ENCODE data around the gene KAT2A. TPM values are rescaled to one million over a fixed set of nuclear protein-coding genes. Genes with fewer than 3 reads are reported as not detected.

Gene KAT2A
- total RNA-seq, 1 experiment from 2014 or later = 41.2 TPM

DNA sequence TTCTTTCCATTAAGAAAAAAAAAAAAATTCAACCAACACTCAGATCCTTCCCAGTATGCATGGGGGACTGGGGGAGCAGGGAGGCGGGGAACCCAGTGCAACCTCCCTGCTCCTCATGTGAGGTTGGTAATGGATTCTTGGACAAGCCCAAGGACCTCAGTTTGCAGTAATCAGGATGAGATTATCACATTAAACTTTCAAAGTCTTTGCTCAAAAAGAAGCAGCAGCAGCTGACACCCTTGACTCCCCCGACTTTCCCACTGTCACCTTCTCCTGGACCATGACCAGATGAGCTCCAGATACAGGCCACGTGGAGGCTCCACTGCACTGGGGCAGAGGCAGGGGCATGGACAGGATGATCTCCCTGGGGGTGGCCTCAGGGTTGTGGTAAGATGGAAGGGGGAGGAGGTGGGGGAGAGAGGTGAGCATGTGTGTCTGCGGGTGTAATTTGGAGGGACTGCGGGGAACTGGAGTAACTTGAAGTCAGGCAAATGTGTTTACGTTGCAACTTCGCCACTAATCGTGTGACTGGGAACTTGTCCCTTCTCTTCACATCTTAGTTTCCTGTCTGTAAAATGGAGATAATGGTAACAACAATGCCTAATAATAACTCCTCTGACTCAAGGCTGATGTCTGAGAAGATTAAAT is 42.6 kb downstream of the KAT2A start:
- Histone ChIP-seq H3K4me3 (replicated peaks in 1 of 2; ENCODE audit: low read depth in 1 of 2, low read length in 2 of 2) (no peak overlapping the region), H3K4me2 (ENCODE audit: low read length) (no peak overlapping the region), H3K27me3 (ENCODE audit: insufficient read depth, low read length) (no peaks in the 10 kb centered on the region), H3K9ac (ENCODE audit: low read length) (no peak overlapping the region), H4K20me1 (ENCODE audit: insufficient read depth) (no peaks in the 10 kb centered on the region), H2AFZ (ENCODE audit: low read depth, low read length, poor library complexity, severe bottlenecking) (no peak overlapping the region), H3K9me3 (ENCODE audit: control insufficient read depth in 1 of 2, insufficient read depth in 1 of 2, low read depth in 1 of 2, low read length in 2 of 2) (no peaks in the 10 kb centered on the region), H3K4me1 (ENCODE audit: control insufficient read depth in 1 of 2, insufficient read depth in 2 of 2, low read length in 2 of 2) (peaks cover 11 to 21% of the 10 kb centered on the region in 2 experiments; a peak in 3 of 4 replicates), H3K36me3 (ENCODE audit: control insufficient read depth in 1 of 2, insufficient read depth in 2 of 2, low read length in 2 of 2) (no peaks in the 10 kb centered on the region), H3K9me2 (ENCODE audit: insufficient read depth) (no peaks in the 10 kb centered on the region), H3K79me2 (ENCODE audit: insufficient read depth, low read length) (no peaks in the 10 kb centered on the region), H3K27ac (ENCODE audit: low read depth, low read length) (no peak overlapping the region)
- CTCF ChIA-PET = no interaction called here
- BruUV-seq (replicated peaks) = no TSS peak
- POLR2A ChIA-PET = no interaction called here
- no peak for DNase-seq (ENCODE audit: low read depth, low spot score)
- ATAC-seq = no peak
- TF ChIP-seq SP1 (IDR thresholded peaks at IDR 0.05; ENCODE audit: low read depth) = no peak
- no peak for TF ChIP-seq EZH2phosphoT487 (IDR thresholded peaks at IDR 0.05; ENCODE audit: borderline replicate concordance)
- TF ChIP-seq, protein P1, sequence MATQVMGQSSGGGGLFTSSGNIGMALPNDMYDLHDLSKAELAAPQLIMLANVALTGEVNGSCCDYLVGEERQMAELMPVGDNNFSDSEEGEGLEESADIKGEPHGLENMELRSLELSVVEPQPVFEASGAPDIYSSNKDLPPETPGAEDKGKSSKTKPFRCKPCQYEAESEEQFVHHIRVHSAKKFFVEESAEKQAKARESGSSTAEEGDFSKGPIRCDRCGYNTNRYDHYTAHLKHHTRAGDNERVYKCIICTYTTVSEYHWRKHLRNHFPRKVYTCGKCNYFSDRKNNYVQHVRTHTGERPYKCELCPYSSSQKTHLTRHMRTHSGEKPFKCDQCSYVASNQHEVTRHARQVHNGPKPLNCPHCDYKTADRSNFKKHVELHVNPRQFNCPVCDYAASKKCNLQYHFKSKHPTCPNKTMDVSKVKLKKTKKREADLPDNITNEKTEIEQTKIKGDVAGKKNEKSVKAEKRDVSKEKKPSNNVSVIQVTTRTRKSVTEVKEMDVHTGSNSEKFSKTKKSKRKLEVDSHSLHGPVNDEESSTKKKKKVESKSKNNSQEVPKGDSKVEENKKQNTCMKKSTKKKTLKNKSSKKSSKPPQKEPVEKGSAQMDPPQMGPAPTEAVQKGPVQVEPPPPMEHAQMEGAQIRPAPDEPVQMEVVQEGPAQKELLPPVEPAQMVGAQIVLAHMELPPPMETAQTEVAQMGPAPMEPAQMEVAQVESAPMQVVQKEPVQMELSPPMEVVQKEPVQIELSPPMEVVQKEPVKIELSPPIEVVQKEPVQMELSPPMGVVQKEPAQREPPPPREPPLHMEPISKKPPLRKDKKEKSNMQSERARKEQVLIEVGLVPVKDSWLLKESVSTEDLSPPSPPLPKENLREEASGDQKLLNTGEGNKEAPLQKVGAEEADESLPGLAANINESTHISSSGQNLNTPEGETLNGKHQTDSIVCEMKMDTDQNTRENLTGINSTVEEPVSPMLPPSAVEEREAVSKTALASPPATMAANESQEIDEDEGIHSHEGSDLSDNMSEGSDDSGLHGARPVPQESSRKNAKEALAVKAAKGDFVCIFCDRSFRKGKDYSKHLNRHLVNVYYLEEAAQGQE (IDR thresholded peaks at IDR 0.05; ENCODE audit: low read depth) = no peak
- no peak for TF ChIP-seq CBX3 (IDR thresholded peaks at IDR 0.05; ENCODE audit: low read depth)
- TF ChIP-seq, protein P2, sequence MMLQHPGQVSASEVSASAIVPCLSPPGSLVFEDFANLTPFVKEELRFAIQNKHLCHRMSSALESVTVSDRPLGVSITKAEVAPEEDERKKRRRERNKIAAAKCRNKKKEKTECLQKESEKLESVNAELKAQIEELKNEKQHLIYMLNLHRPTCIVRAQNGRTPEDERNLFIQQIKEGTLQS (IDR thresholded peaks at IDR 0.05) = no peak
- TF ChIP-seq POLR2A (IDR thresholded peaks at IDR 0.05; ENCODE audit: borderline replicate concordance, extremely low read depth, insufficient read depth, insufficient read length) = no peak
- no peak for TF ChIP-seq EGR1 (IDR thresholded peaks at IDR 0.05; ENCODE audit: low read depth)
- TF ChIP-seq ZFX (IDR thresholded peaks at IDR 0.05) = no peak
- no peak for TF ChIP-seq JUND (IDR thresholded peaks at IDR 0.05)
- no peak for TF ChIP-seq SRF (IDR thresholded peaks at IDR 0.05; ENCODE audit: low read depth)
- no peak for TF ChIP-seq YY1 (IDR thresholded peaks at IDR 0.05; ENCODE audit: extremely low read depth, insufficient replicate concordance, low read depth, low read length)
- TF ChIP-seq EZH2 (IDR thresholded peaks at IDR 0.05) = no peak
- TF ChIP-seq FOSL1 (IDR thresholded peaks at IDR 0.05; ENCODE audit: low read depth) = no peak
- no peak for TF ChIP-seq ELF1 (IDR thresholded peaks at IDR 0.05; ENCODE audit: borderline replicate concordance, low read depth)
- TF ChIP-seq POLR2AphosphoS5 (IDR thresholded peaks at IDR 0.05; ENCODE audit: low read depth, low read length) = no peak
- TF ChIP-seq MAX (IDR thresholded peaks at IDR 0.05) = no peak
- RAD21 ChIA-PET (ENCODE audit: low non-redundant PET in 1 of 2, low total read pairs in 2 of 2, uncharacterized antibody in 2 of 2, unreplicated experiment in 2 of 2) = no interaction called here
- intact Hi-C loops (cut with micrococcal nuclease) = no loop called here
